ENCODE data around the gene GBA2.

GRCh38 chr9:35790025-35790384 lies 41.0 kb upstream of the GBA2 start:
- TF ChIP-seq POLR2A (IDR thresholded peaks at IDR 0.05; ENCODE audit: low read length), result no peak
- TF ChIP-seq GATA1 (IDR thresholded peaks at IDR 0.05; ENCODE audit: low read depth, low read length), result no peak

Measured in erythroblast (primary cell).